Measurements from ENCODE around the gene TNK1. TPM values are rescaled to one million over a fixed set of nuclear protein-coding genes. Genes with fewer than 3 reads are reported as not detected.
A peak's percentile ranks its signal among the peaks of the same experiment; 100 is the strongest.

Gene TNK1
- total and polyA plus RNA-seq, 10 donors, result 4.2 to 16.2 (median 6.6) TPM

GRCh38 chr17:7409716-7410115 is 28.8 kb downstream of the TNK1 start:
- Histone ChIP-seq H3K4me1 (peaks cover 0 to 22% (median 9%) of the 10 kb centered on the region in 6 donors), H3K27ac (no peak overlapping the region), H3K36me3 (no peaks in the 10 kb centered on the region), H3K4me3 (no peak overlapping the region), H3K9me3 (no peaks in the 10 kb centered on the region), H3K27me3 (replicated peaks in 1 of 7) (peaks cover 0 to 27% (median 7%) of the 10 kb centered on the region in 7 donors)
- WGBS, 5 donors, result 87 to 98% (median 93%) methylated on average over 6 of the region's 6 CpGs
- DNase-seq, result no peak
- intact Hi-C loops (cut with DNase I; ENCODE audit: low total_unique reads), result no loop called here
- TF ChIP-seq POLR2AphosphoS5 (IDR thresholded peaks at IDR 0.05), result no peak
- no peak for TF ChIP-seq POLR2A (IDR thresholded peaks at IDR 0.05)
- TF ChIP-seq CTCF (IDR thresholded peaks at IDR 0.05 in 8 of 11, conservative IDR thresholded peaks at IDR 0.05 in 3 of 11), result no peak

DNA sequence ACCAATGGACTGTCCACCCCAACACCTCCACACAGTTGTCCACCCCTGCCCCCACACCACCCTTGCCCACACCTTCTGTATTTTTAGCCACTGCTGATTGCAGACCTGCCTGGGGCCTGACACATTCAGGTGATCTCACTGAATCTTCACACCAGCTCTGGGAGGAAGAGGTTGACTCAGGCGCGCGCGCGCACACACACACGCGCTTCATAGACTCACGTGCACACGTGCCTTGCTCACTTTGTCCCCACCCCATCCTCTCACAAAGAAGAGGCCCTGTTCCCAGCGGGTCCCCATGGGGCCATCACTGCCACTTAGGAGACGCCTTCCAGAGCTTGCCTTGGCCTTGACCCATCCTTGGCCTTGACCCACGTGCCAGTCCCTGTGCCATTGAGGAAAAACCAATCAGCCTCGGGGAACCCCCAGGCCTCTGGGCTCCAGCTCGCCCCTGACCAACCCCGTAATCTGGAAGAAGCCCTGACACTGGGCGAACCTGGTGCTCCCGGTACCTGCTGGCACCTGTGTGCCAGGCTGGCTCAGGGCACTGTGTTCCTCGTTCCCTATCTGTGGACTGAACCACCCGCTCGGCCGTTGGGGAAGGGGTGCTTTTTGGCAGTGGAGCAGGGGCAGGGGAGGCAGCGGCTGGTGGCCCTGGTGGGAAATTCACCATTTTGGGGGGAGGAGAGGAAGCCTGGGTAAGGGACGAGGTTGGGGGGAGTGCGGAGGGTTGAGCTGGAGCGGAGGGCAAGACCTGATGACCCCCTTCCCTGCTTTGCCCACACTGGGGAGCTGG is 29.9 kb downstream of the TNK1 start:
- TF ChIP-seq POLR2A (IDR thresholded peaks at IDR 0.05) (no peak), POLR2AphosphoS5 (IDR thresholded peaks at IDR 0.05) (no peak), CTCF (IDR thresholded peaks at IDR 0.05 in 8 of 11, conservative IDR thresholded peaks at IDR 0.05 in 3 of 11) (no peak)
- H3K27me3 ChIP-seq (replicated peaks in 1 of 7), result peaks cover 0 to 16% (median 0%) of the 10 kb centered on the region in 7 donors
- no peak overlapping the region for H3K27ac ChIP-seq
- intact Hi-C loops (cut with DNase I; ENCODE audit: low total_unique reads), result no loop called here
- peaks cover 0 to 11% (median 2%) of the 10 kb centered on the region in 6 donors for H3K4me1 ChIP-seq
- H3K9me3 ChIP-seq, result no peaks in the 10 kb centered on the region
- no peak overlapping the region for H3K4me3 ChIP-seq
- DNase-seq, result no peak
- 86 to 93% (median 90%) methylated on average over 25 of the region's 25 CpGs for WGBS, 5 donors
- H3K36me3 ChIP-seq, result no peaks in the 10 kb centered on the region

DNA sequence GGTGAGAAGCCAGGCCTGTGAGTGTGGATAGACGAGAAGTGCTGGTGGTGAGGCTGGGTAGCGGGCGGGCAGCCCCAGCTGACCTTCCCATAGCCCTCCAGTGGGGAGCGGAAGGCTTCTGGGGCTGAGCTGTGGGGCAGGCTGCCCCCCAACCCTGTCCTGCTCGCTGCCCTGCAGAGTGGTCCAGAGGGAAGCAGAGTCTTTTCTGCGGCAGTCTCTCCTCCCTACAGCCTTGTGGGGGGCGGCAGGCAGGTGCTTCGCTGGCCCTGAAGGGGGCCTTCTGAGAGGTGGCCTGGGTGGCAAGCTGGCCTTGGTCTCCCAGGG is 30.5 kb downstream of the TNK1 start:
- H3K36me3 ChIP-seq, result no peaks in the 10 kb centered on the region
- H3K27ac ChIP-seq, result no peak overlapping the region
- peaks cover 0 to 10% (median 0%) of the 10 kb centered on the region in 6 donors for H3K4me1 ChIP-seq
- peaks cover 0 to 14% (median 0%) of the 10 kb centered on the region in 7 donors for H3K27me3 ChIP-seq (replicated peaks in 1 of 7)
- WGBS, 5 donors, result 89 to 98% (median 94%) methylated on average over 5 to 8 of the region's 8 CpGs
- no peaks in the 10 kb centered on the region for H3K9me3 ChIP-seq
- no peak for DNase-seq
- intact Hi-C loops (cut with DNase I; ENCODE audit: low total_unique reads), result no loop called here
- no peak overlapping the region for H3K4me3 ChIP-seq
- TF ChIP-seq POLR2A (IDR thresholded peaks at IDR 0.05) (no peak), POLR2AphosphoS5 (IDR thresholded peaks at IDR 0.05) (no peak), CTCF (IDR thresholded peaks at IDR 0.05 in 8 of 11, conservative IDR thresholded peaks at IDR 0.05 in 3 of 11) (no peak)

DNA sequence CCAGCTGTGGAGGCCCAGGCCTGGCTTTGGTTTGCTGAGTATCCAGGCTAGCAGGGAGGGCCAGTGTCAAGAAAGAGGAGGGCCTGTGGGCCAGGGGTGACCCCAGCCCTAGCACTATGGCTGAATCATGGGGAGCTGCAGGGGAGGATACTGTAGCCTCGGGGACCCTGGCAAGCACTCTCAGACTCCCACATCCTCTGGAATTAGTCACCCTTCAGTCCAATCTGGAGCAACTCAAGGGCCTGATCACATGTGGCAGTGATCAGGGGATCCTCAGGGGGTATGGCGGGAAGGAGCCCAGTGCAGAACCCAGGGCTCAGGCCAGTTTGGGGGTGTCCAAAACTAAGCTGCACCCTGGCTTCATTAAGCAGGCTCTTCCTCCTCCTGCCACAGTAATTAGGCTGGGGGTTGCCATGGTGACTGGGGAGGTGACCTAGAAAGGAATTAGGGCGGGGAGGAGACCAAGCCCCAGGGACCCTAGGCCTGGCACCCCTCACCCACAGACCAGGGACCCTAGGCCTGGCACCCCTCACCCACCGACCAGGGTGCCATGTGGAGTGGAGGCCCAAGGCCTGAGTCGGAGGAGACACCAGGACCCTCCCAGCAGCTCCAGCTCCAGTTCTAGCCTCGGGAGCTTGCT is 32.6 kb downstream of the TNK1 start:
- Histone ChIP-seq H3K27me3 (replicated peaks in 1 of 7) (peaks cover 0 to 6% (median 0%) of the 10 kb centered on the region in 7 donors), H3K27ac (peak overlapping the region in 5 of 8 donors; percentile 5 to 33 (median 23)), H3K9me3 (no peaks in the 10 kb centered on the region), H3K4me3 (no peak overlapping the region), H3K36me3 (peaks cover 0 to 7% (median 0%) of the 10 kb centered on the region in 6 donors), H3K4me1 (peaks cover 0 to under 1% (median 0%) of the 10 kb centered on the region in 6 donors)
- no peak for TF ChIP-seq CTCF (IDR thresholded peaks at IDR 0.05 in 8 of 11, conservative IDR thresholded peaks at IDR 0.05 in 3 of 11)
- DNase-seq, result no peak
- intact Hi-C loops (cut with DNase I; ENCODE audit: low total_unique reads), result no loop called here
- 56 to 81% (median 75%) methylated on average over 3 to 6 of the region's 6 CpGs for WGBS, 5 donors
